Mesenchymal stem cell (in vitro differentiated cells and primary cell): Measurements from ENCODE around the gene PPHLN1.

Experiments used
- DNase-seq: peaks from one replicate; pipeline ENCODE4 v3.0.0-alpha.2; 2013
- H2AFZ ChIP-seq: one replicate; pipeline ENCODE4 v1.6.1; 2013; ENCODE audit warnings: low read depth, mild to moderate bottlenecking, control low read depth, inconsistent platforms, low read length, moderate library complexity
- H2AK5ac ChIP-seq: 2 replicates; pipeline ENCODE4 v1.6.1; 2013; ENCODE audit warnings: low read length, moderate library complexity, mild to moderate bottlenecking, inconsistent platforms; ENCODE audit not compliant: severe bottlenecking
- H2BK120ac ChIP-seq: one replicate; pipeline ENCODE4 v1.6.1; 2013; ENCODE audit warnings: low read depth, mild to moderate bottlenecking, inconsistent platforms, low read length, moderate library complexity
- H2BK12ac ChIP-seq, 2 experiments: one replicate each; pipeline ENCODE4 v1.6.1; 2013; ENCODE audit warnings: inconsistent platforms in 2 of 2, low read length in 2 of 2, mild to moderate bottlenecking in 2 of 2, moderate library complexity in 2 of 2, control low read depth in 1 of 2
- H2BK15ac ChIP-seq: one replicate; pipeline ENCODE4 v1.6.1; 2013; ENCODE audit warnings: mild to moderate bottlenecking, low read depth, inconsistent platforms; ENCODE audit not compliant: poor library complexity, severe bottlenecking
- H2BK5ac ChIP-seq: 2 replicates; pipeline ENCODE4 v1.6.1; 2013; ENCODE audit warnings: low read depth, mild to moderate bottlenecking, low read length, control low read depth, inconsistent platforms; ENCODE audit not compliant: poor library complexity, severe bottlenecking
- H3K14ac ChIP-seq, 2 experiments: one replicate each; pipeline ENCODE4 v1.6.1; 2013; ENCODE audit warnings: inconsistent platforms in 2 of 2, low read length in 2 of 2, control low read depth in 1 of 2, mild to moderate bottlenecking in 1 of 2, moderate library complexity in 1 of 2
- H3K18ac ChIP-seq, 2 experiments: one replicate each; pipeline ENCODE4 v1.6.1; 2013; ENCODE audit warnings: inconsistent platforms in 2 of 2, low read length in 2 of 2, control low read depth in 1 of 2, low read depth in 1 of 2, mild to moderate bottlenecking in 1 of 2
- H3K23ac ChIP-seq, 2 experiments: one replicate each; pipeline ENCODE4 v1.6.1; 2013; ENCODE audit warnings: inconsistent platforms in 2 of 2, low read length in 2 of 2, mild to moderate bottlenecking in 2 of 2, moderate library complexity in 2 of 2, control low read depth in 1 of 2
- H3K27ac ChIP-seq: 2 replicates; pipeline ENCODE4 v1.5.1; 2013; ENCODE audit warnings: mild to moderate bottlenecking, moderate library complexity, low read length, control low read depth, inconsistent platforms; ENCODE audit not compliant: poor library complexity, severe bottlenecking
- H3K27me3 ChIP-seq, 2 experiments: 2 replicates each; pipeline versions ENCODE4 v1.6.1 to v1.7.0; 2013; ENCODE audit warnings: low read length in 2 of 2, mild to moderate bottlenecking in 2 of 2, moderate library complexity in 2 of 2, control low read depth in 1 of 2, inconsistent platforms in 1 of 2; ENCODE audit not compliant: control insufficient read depth in 1 of 2, insufficient read depth in 1 of 2
- H3K36me3 ChIP-seq, 2 experiments: 2 replicates each; pipeline versions ENCODE4 v1.6.1 to v1.7.0; 2013; ENCODE audit warnings: low read length in 2 of 2, control low read depth in 1 of 2, inconsistent platforms in 1 of 2, low read depth in 1 of 2, mild to moderate bottlenecking in 1 of 2; ENCODE audit not compliant: insufficient read depth in 2 of 2, control insufficient read depth in 1 of 2
- H3K4ac ChIP-seq, 2 experiments: one replicate each; pipeline ENCODE4 v1.6.1; 2013; ENCODE audit warnings: inconsistent platforms in 2 of 2, low read length in 2 of 2, mild to moderate bottlenecking in 2 of 2, moderate library complexity in 2 of 2, control low read depth in 1 of 2, low read depth in 1 of 2
- H3K4me1 ChIP-seq: 2 replicates; pipeline ENCODE4 v1.6.1; 2013; ENCODE audit warnings: low read depth, low read length, control low read depth; ENCODE audit not compliant: control insufficient read depth, insufficient read depth
- H3K4me2 ChIP-seq: 2 replicates; pipeline ENCODE4 v1.6.1; 2013; ENCODE audit warnings: low read length, mild to moderate bottlenecking, inconsistent platforms; ENCODE audit not compliant: poor library complexity, severe bottlenecking
- H3K4me3 ChIP-seq, 2 experiments: 2 replicates each; pipeline versions ENCODE4 v1.5.1 to v1.7.0; 2013; ENCODE audit warnings: low read length in 2 of 2, mild to moderate bottlenecking in 2 of 2, control low read depth in 1 of 2, low read depth in 1 of 2; ENCODE audit not compliant: insufficient read depth in 1 of 2
- H3K79me1 ChIP-seq: replicated peaks from 2 replicates; pipeline ENCODE4 v1.6.1; 2013; ENCODE audit warnings: mild to moderate bottlenecking, control low read depth, low read length, inconsistent platforms; ENCODE audit not compliant: poor library complexity, severe bottlenecking
- H3K9ac ChIP-seq: 2 replicates; pipeline ENCODE4 v1.7.0; 2013; ENCODE audit warnings: mild to moderate bottlenecking, low read length, moderate library complexity
- H3K9me3 ChIP-seq: 2 replicates; pipeline ENCODE4 v1.7.0; 2013; ENCODE audit warnings: mild to moderate bottlenecking, low read length; ENCODE audit not compliant: control insufficient read depth
- H4K8ac ChIP-seq: one replicate; pipeline ENCODE4 v1.6.1; 2013; ENCODE audit warnings: inconsistent platforms, mild to moderate bottlenecking, low read length, moderate library complexity
- H4K91ac ChIP-seq: one replicate; pipeline ENCODE4 v1.6.1; 2013; ENCODE audit warnings: mild to moderate bottlenecking, low read length, inconsistent platforms
- WGBS: methylation state at CpG from one replicate; pipeline ENCODE4 v1.1.7; 2013; ENCODE audit warnings: mixed read lengths; 5-methylcytosine and 5-hydroxymethylcytosine counted together

Gene PPHLN1

DNA sequence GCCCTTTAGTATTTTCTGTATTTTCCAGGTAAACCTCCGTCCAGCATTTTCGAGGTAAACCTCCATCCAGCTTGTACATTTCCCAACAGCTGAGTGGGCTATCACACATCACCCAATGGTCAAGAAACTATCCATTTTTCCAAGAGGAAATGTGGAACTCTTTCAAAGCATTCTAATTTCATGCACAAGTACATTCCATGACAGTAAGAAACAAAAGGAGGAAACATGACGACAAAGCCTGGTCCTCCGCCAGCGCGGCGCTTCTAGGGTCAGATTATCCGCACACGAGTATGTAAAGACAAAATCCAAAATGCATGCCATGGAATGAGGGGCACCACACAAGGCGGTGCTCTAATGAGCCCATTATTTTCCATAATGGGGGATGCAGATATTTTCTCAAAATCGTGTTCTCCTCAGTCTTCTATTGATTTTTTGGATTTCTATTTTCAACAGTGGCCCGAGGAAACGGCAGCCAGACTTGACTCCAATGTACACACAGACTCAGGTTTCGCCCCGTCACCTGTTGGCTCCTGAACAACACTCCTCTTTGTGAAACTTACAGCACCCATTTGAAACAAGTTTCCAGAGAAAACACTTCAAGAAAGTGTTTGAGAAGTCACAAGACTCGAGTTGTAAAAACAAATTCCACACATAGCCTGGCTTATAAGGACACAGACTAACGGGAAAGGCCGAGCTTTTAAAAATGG is 156.2 kb downstream of the PPHLN1 start:
- Histone ChIP-seq H3K9me3 (no peaks in the 10 kb centered on the region), H3K18ac (no peak overlapping the region), H3K4me2 (peak overlapping the region; percentile 71), H2BK120ac (peak overlapping the region; percentile 78), H2BK5ac (no peak overlapping the region), H3K27me3 (no peaks in the 10 kb centered on the region), H3K4ac (no peak overlapping the region), H3K4me3 (peak overlapping the region; percentile 70 to 90), H3K79me1 (peaks cover 5% of the 10 kb centered on the region), H3K23ac (no peak overlapping the region), H3K9ac (peak overlapping the region; percentile 93), H2AFZ (no peak overlapping the region), H2AK5ac (no peak overlapping the region), H4K8ac (no peak overlapping the region), H3K4me1 (peaks cover 2% of the 10 kb centered on the region), H3K14ac (no peak overlapping the region), H2BK15ac (no peak overlapping the region), H4K91ac (no peak overlapping the region), H3K27ac (peak overlapping the region; percentile 75), H2BK12ac (no peak overlapping the region), H3K36me3 (no peaks in the 10 kb centered on the region)
- no peak for DNase-seq
- 49% methylated on average over 17 of the region's 18 CpGs for WGBS

DNA sequence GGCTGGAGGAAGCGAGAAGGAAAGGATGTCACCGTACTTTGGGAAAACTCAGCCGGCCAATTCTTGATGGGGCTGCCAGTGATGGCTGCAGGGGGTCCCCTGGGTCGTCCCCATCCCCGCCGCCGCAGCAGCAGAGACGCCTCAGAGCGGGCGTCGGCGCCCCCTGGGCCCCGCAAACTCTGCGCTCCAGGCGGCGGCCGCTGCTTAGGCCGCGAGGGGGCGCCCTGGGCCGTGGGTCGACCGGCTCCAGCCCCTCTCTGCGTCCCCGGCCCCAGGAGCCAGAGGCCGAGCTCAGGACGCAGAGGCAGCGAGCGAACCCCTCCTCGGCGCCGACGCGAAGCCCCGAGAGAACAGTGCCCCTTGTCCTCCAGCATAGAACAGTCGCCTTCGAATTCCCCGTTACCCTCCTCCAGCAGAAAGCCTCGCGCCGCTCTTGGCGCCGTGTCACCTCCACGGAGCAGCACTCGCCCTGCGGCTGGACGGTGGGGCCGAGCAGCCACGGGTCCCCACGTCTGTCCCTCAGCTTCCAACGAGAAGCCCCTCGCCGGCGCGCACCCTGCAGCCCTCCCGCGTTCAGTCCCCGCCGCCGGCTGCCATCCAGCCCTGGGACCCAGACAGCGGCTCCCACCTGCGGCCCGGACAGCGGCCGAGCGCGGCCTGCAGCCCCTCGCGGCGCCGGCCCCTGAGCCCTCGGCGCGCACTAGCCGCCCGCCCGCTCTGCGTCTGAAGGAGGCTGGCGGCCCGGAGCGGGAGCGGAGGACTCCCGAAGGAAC is 157.0 kb downstream of the PPHLN1 start:
- Histone ChIP-seq H3K18ac (peak overlapping the region; percentile 87 to 91), H3K4me1 (peaks cover 2% of the 10 kb centered on the region), H3K9me3 (no peaks in the 10 kb centered on the region)

DNA sequence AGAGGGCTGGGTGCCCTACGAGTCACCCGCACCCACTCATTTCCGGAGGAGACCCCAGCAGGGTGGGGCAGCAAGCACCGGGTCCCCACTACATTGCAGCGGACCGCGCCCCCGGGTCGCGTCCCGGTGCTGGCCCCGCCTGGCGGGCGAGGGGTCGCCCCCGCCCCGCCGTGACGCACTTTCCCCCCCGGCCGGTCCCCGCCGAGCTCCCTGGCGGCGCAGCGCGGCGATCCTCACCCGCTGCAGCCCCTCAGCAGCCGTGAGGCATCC is 157.5 kb downstream of the PPHLN1 start:
- peak overlapping the region; percentile 70 to 90 for H3K4me3 ChIP-seq
- peak overlapping the region; percentile 33 for H2BK5ac ChIP-seq
- H3K18ac ChIP-seq, result peak overlapping the region; percentile 87 to 91
- H2BK120ac ChIP-seq, result no peak overlapping the region
- H3K27ac ChIP-seq, result peak overlapping the region; percentile 87
- H3K14ac ChIP-seq, result peak overlapping the region in 1 of 2 experiments; percentile 68
- H2AK5ac ChIP-seq, result no peak overlapping the region
- peak overlapping the region; percentile 79 for H2AFZ ChIP-seq
- peak overlapping the region; percentile 93 for H3K9ac ChIP-seq
- H4K8ac ChIP-seq, result peak overlapping the region; percentile 2
- H3K4me1 ChIP-seq, result peaks cover 2% of the 10 kb centered on the region
- H3K27me3 ChIP-seq, result no peaks in the 10 kb centered on the region
- no peak overlapping the region for H3K23ac ChIP-seq
- H3K4ac ChIP-seq, result no peak overlapping the region
- H2BK15ac ChIP-seq, result peak overlapping the region; percentile 80
- no peaks in the 10 kb centered on the region for H3K36me3 ChIP-seq
- peak overlapping the region; percentile 65 for H4K91ac ChIP-seq
- H3K4me2 ChIP-seq, result peak overlapping the region; percentile 71
- no peak overlapping the region for H2BK12ac ChIP-seq
- H3K79me1 ChIP-seq, result peaks cover 10% of the 10 kb centered on the region
- under 1% methylated on average over 28 of the region's 30 CpGs for WGBS
- H3K9me3 ChIP-seq, result no peaks in the 10 kb centered on the region
- no peak for DNase-seq

More for the DNA sequence above, 157.0 kb downstream of the PPHLN1 start:
- Histone ChIP-seq H3K79me1 (peaks cover 7% of the 10 kb centered on the region), H3K23ac (no peak overlapping the region), H2BK12ac (peak overlapping the region in 1 of 2 experiments; percentile 92), H3K14ac (peak overlapping the region in 1 of 2 experiments; percentile 95), H2BK120ac (peak overlapping the region; percentile 78), H3K27me3 (no peaks in the 10 kb centered on the region), H3K4me2 (peak overlapping the region; percentile 71), H2AK5ac (peak overlapping the region; percentile 58), H4K91ac (peak overlapping the region; percentile 65), H2AFZ (peak overlapping the region; percentile 97), H3K4me3 (peak overlapping the region; percentile 70 to 90), H3K27ac (peak overlapping the region; percentile 86), H3K9ac (peak overlapping the region; percentile 93), H3K36me3 (no peaks in the 10 kb centered on the region), H4K8ac (peak overlapping the region; percentile 2), H3K4ac (no peak overlapping the region), H2BK5ac (peak overlapping the region; percentile 33), H2BK15ac (no peak overlapping the region)
- under 1% methylated on average over 63 of the region's 83 CpGs for WGBS
- DNase-seq, result peak; percentile 71

DNA sequence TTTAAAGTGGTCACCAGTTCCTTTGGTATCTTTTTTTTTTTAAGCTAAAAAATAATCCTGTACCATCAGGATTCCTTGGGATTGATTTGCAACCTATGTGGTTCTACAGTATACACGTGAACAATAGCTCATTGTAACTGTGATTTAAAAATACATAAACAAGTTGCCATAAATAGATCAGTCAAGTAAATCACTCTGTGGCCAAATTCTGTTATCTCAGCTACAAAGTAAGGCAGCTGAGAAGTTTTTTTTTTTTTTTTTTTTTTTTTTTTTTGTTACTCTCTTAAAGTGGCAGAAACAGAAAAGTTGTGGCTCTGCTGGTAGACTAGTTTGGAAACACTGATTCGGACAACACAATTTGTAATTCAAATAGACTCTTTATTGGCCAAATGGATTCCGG is 159.0 kb downstream of the PPHLN1 start:
- H3K18ac ChIP-seq, result no peak overlapping the region
- DNase-seq, result peak; percentile 5
- H3K36me3 ChIP-seq, result no peaks in the 10 kb centered on the region
- no peak overlapping the region for H2BK15ac ChIP-seq
- no peak overlapping the region for H2AK5ac ChIP-seq
- H3K4me2 ChIP-seq, result no peak overlapping the region
- no peak overlapping the region for H4K91ac ChIP-seq
- no peak overlapping the region for H2BK120ac ChIP-seq
- no peak overlapping the region for H3K4ac ChIP-seq
- H3K14ac ChIP-seq, result no peak overlapping the region
- peak overlapping the region; percentile 93 for H3K9ac ChIP-seq
- WGBS, result 64% methylated on average over 1 of the region's 3 CpGs
- H2AFZ ChIP-seq, result no peak overlapping the region
- H4K8ac ChIP-seq, result no peak overlapping the region
- no peaks in the 10 kb centered on the region for H3K9me3 ChIP-seq
- no peak overlapping the region for H3K27ac ChIP-seq
- no peaks in the 10 kb centered on the region for H3K4me1 ChIP-seq
- peaks cover 13% of the 10 kb centered on the region for H3K79me1 ChIP-seq
- peak overlapping the region in 1 of 2 experiments; percentile 90 for H3K4me3 ChIP-seq
- no peak overlapping the region for H2BK5ac ChIP-seq
- H3K27me3 ChIP-seq, result no peaks in the 10 kb centered on the region
- no peak overlapping the region for H2BK12ac ChIP-seq
- no peak overlapping the region for H3K23ac ChIP-seq
